Lower leg skin (tissue), 4 donors: Measurements from ENCODE around the gene ALG11. TPM values are rescaled to one million over a fixed set of nuclear protein-coding genes. Genes with fewer than 3 reads are reported as not detected.

Experiments
- DNase-seq, 2 donors: peaks; one replicate each; pipeline ENCODE4 v3.0.0-alpha.2; 2019; ENCODE audit warnings: low spot score in 2 of 2
- H3K4me3 ChIP-seq: fragments of 200-600 bp; sonication (generic); 2 replicates; pipeline ENCODE4 v1.5.1; 2017; ENCODE audit warnings: mild to moderate bottlenecking, low read depth; ENCODE audit not compliant: poor library complexity, severe bottlenecking
- POLR2A ChIP-seq, 2 donors: fragments of 450-650 bp; IDR thresholded peaks; one replicate each; pipeline ENCODE4 v1.6.1; 2016 to 2017; ENCODE audit warnings: antibody characterized with exemption in 2 of 2, mild to moderate bottlenecking in 1 of 2, moderate library complexity in 1 of 2
- WGBS, 2 donors: methylation state at CpG; one replicate each; pipeline ENCODE4 v1.1.5; 2018; 5-methylcytosine and 5-hydroxymethylcytosine counted together
- intact Hi-C: fragments of 100-400 bp; cut with DNase I; formaldehyde crosslinking; loops from one replicate; pipeline ENCODE4 v1.15.0; 2023; ENCODE audit warnings: low total_unique reads
- total RNA-seq, 4 donors: library from RNA; depleted of rRNA; stranded (reverse); fragments of >200 nt; gene quantifications; one replicate each; pipeline ENCODE4 v1.1.0, GENCODE V29; 2016
- TF ChIP-seq, protein P1 (sequence below), 3 donors: fragments of 450-650 bp; IDR thresholded peaks; one replicate each; pipeline ENCODE4 v1.5.1; 2016; ENCODE audit warnings: antibody characterized with exemption in 3 of 3, mild to moderate bottlenecking in 3 of 3, moderate library complexity in 2 of 3

ALG11 gene
- total RNA-seq, 4 donors from 2014 or later: 8.2 to 27.9 (median 16.2) TPM

- no peak overlapping the region for H3K4me3 ChIP-seq
- intact Hi-C loops: loop anchor here (5.0 kb wide), 1 partner anchor 130 kb away; the partner anchor contains the start of gene NEK5
- WGBS, 2 donors: 95 to 100% methylated on average over 2 of the region's 2 CpGs
- DNase-seq: no peak
- TF ChIP-seq POLR2A (IDR thresholded peaks at IDR 0.05): no peak
- TF ChIP-seq, protein P1, sequence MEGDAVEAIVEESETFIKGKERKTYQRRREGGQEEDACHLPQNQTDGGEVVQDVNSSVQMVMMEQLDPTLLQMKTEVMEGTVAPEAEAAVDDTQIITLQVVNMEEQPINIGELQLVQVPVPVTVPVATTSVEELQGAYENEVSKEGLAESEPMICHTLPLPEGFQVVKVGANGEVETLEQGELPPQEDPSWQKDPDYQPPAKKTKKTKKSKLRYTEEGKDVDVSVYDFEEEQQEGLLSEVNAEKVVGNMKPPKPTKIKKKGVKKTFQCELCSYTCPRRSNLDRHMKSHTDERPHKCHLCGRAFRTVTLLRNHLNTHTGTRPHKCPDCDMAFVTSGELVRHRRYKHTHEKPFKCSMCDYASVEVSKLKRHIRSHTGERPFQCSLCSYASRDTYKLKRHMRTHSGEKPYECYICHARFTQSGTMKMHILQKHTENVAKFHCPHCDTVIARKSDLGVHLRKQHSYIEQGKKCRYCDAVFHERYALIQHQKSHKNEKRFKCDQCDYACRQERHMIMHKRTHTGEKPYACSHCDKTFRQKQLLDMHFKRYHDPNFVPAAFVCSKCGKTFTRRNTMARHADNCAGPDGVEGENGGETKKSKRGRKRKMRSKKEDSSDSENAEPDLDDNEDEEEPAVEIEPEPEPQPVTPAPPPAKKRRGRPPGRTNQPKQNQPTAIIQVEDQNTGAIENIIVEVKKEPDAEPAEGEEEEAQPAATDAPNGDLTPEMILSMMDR (IDR thresholded peaks at IDR 0.05): no peak
Measured at GRCh38 chr13:51997186-51997585, 15.0 kb upstream of the ALG11 start.

GRCh38 chr13:51997641-51998330, 14.4 kb upstream of the ALG11 start:
- intact Hi-C loops: loop anchor here (5.0 kb wide), 1 partner anchor 130 kb away; the partner anchor contains the start of gene NEK5
- DNase-seq: no peak
- H3K4me3 ChIP-seq: no peak overlapping the region
- TF ChIP-seq, protein P1 (IDR thresholded peaks at IDR 0.05): no peak
- TF ChIP-seq POLR2A (IDR thresholded peaks at IDR 0.05): no peak
- WGBS, 2 donors: 76 to 77% methylated on average over 8 of the region's 8 CpGs

- intact Hi-C loops: loop anchor here (5.0 kb wide), 1 partner anchor 128 kb away; the partner anchor contains the start of gene NEK5
- no peak for TF ChIP-seq POLR2A (IDR thresholded peaks at IDR 0.05)
- TF ChIP-seq, protein P1 (IDR thresholded peaks at IDR 0.05): no peak
- H3K4me3 ChIP-seq: no peak overlapping the region
- 65 to 67% methylated on average over 6 of the region's 6 CpGs for WGBS, 2 donors
- DNase-seq: no peak
Measured at GRCh38 chr13:51998723-51999509, 13.3 kb upstream of the ALG11 start.

- intact Hi-C loops: loop anchor here (5.0 kb wide), 1 partner anchor 128 kb away; the partner anchor contains the start of gene NEK5
- DNase-seq: no peak
- WGBS, 2 donors: 45 to 50% methylated on average over 13 of the region's 13 CpGs
- no peak overlapping the region for H3K4me3 ChIP-seq
- TF ChIP-seq POLR2A (IDR thresholded peaks at IDR 0.05): no peak
- TF ChIP-seq, protein P1 (IDR thresholded peaks at IDR 0.05): no peak
Measured at GRCh38 chr13:51999510-51999911, 12.7 kb upstream of the ALG11 start.

DNA sequence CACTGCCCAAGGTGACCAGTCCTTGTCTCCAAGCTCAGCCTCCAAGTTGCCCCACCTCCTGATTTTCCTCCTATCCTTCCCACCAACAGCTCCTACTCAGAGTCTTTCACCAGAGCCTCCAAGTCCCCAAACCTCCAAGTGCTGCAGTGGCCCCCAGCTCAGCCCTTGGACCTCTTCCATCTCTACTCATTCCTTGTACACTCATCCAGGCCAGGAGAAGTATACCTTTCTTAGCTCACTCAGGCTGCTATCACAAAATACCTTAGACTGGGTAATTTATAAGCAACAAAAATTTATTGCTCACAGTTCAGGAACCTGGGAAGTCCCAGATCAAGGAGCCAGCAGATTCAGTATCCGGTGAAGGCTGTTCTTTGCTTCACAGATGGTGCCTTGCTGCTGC, 12.3 kb upstream of the ALG11 start:
- intact Hi-C loops: loop anchor here (5.0 kb wide), 1 partner anchor 127 kb away; the partner anchor contains the start of gene NEK5
- no peak for TF ChIP-seq POLR2A (IDR thresholded peaks at IDR 0.05)
- TF ChIP-seq, protein P1 (IDR thresholded peaks at IDR 0.05): no peak
- WGBS, 2 donors: 50 to 64% methylated on average over 1 of the region's 1 CpG
- no peak overlapping the region for H3K4me3 ChIP-seq
- no peak for DNase-seq
